GM18502 (cell line): ENCODE measurements around the gene CAMK2G.

Experiments
- ATAC-seq: cut with Tn5 transposase; IDR thresholded peaks from one replicate; pipeline ENCODE4 v1.9.1; 2021; ENCODE audit warnings: mild to moderate bottlenecking; ENCODE audit not compliant: unreplicated experiment, poor library complexity

CAMK2G gene

DNA sequence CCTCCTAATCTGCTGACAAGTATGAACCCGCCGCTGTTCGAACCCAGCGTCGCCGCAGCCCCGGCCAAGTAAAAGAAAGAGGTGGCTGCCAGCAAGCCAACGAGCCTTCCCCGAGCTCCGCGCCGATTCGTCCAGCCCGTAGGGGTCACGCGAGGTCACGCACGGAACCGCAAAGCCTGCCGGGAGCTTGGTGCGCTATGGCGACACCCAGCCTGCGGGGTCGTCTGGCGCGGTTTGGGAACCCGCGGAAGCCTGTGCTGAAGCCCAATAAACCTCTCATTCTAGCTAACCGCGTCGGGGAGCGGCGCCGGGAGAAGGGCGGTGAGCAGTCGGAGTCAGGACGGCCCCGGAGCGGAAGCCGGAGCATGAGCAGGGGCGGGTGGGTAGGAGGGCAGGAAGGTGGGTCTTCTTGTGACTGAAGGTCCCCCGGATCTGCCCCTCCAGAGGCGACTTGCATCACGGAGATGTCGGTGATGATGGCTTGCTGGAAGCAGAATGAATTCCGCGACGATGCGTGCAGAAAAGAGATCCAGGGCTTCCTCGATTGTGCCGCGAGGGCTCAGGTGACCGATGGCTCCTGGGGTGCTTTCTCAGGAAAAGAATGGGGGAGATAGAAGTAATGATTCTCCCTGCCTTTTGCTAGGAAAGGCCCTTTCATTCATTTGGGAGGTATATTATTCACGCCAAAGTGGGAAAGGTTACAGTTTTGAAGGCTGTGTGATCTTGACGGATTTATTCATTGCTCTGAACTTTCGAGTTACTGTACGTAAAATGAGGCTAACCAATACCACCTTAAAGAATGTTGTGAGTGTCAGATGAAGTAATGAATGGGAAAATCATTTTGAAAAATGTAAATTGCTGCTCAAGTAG, 92.2 kb downstream of the CAMK2G start, which contains the start of gene CHCHD1:
Gene CHCHD1, plus strand, starts transcription at position 170 of the 870 bp plus-strand sequence. Its CDS starts 28 bp downstream, at position 198.
- peak; percentile 63 for ATAC-seq

- ATAC-seq = no peak
Measured at GRCh38 chr10:73781548-73781878, 92.8 kb downstream of the CAMK2G start.

DNA sequence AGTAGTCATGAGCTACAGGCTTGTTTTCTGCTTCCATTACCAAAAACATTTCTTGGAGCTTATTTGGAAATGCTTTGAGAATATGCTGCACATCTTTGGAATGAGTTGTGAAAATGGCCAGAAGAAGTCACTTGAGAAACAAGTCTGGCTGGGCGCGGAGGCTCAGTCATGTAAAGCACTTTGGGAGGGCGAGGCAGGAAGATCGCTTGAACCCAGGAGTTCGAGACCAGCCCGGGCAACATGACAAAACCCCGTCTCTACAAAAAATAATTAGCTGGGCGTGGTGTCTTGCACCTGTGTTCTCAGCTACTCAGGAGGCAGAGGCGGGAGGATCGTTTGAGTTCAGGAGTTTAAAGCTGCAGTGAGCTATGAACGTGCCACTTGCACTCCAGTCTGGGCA, 93.4 kb downstream of the CAMK2G start:
- no peak for ATAC-seq

- ATAC-seq = no peak
Measured at GRCh38 chr10:73780301-73780700, 94.1 kb downstream of the CAMK2G start.

DNA sequence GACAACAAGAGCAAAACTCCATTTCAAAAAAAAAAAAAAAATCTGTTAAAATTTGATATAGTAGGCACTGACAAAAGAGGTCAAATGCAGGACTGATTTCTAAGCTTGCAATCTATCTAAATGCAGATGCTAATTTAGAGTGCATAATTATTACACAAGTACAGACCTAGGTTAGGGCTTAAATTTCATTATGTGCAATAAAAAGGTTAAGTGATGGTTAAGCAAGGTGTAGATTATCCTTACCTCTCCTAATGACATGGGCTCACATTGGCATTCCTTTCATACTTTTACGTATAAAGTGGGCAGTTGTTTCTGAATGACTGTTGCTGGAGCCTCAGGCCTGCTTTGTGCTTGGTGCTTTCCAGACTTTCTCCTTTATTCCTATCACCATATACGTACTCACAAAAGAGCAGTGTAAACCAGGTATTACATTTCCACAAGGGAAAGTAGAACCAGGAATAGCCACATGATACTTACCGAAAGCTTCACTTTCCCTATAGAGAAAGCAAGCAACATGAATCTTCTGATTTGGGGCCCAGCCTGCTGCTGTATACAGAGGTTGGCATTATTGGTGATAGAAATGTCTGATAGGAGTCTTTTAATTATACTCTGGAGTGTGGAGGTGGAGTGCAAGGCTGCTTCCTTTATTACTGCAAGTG, 94.7 kb downstream of the CAMK2G start:
- no peak for ATAC-seq

GRCh38 chr10:73779018-73779417, 95.3 kb downstream of the CAMK2G start:
- ATAC-seq = no peak

GRCh38 chr10:73774637-73775036, 99.7 kb downstream of the CAMK2G start:
- no peak for ATAC-seq

GRCh38 chr10:73773152-73773879, 101.0 kb downstream of the CAMK2G start:
- peak; percentile 2 for ATAC-seq

DNA sequence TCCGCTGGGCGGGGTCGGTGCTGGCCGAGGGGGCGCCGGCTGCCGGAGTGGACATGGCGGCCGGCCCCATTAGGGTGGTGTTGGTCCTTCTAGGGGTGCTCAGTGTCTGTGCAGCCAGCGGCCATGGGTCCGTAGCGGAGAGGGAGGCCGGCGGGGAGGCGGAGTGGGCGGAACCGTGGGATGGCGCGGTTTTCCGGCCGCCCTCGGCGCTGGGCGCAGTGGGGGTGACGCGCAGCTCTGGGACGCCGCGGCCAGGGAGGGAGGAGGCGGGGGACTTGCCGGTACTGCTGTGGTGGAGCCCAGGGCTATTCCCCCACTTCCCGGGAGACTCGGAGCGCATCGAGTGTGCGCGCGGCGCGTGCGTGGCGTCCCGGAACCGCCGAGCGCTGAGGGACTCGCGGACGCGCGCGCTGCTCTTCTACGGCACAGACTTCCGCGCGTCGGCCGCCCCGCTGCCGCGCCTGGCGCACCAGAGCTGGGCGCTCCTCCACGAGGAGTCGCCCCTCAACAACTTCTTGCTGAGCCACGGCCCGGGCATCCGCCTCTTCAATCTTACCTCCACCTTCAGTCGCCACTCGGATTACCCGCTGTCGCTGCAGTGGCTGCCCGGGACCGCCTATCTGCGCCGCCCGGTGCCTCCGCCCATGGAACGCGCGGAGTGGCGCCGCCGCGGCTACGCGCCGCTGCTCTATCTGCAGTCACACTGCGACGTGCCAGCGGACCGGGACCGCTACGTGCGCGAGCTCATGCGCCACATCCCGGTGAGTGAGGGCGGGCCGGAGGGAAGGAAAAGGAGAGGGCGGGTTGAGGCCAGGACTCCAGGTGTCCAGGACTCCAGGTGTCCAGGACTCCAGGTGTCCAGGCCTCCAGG, 101.8 kb downstream of the CAMK2G start:
- peak; percentile 67 for ATAC-seq

DNA sequence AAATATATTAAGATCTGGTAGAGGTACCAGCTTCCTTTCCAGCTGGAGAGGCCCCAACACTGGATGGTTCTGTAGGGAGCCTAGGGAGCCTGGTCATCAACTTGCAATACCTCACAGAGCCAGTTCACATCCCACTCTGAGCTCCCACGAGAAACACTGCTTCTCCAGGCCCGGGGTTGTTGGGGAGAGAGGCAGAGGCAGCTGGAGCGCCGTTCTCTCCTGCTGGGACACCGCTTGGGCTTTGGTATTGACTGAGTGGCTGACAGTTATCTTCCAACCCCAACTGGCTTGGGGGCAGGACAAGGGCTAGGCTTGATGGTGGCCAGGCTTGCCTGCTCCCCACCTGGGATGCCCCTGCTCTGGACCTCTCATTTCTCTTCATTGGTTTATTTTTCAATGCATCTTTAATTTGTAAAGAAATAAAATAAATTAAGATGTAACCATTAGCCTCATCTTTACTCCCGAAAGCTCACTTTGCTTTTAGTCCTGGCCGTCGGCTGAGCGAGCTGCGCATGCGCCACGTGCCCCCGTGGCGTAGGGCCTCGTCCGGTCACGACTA, 102.6 kb downstream of the CAMK2G start:
- ATAC-seq = peak; percentile 42

- no peak for ATAC-seq
Measured at GRCh38 chr10:73769396-73769795, 105.0 kb downstream of the CAMK2G start.

DNA sequence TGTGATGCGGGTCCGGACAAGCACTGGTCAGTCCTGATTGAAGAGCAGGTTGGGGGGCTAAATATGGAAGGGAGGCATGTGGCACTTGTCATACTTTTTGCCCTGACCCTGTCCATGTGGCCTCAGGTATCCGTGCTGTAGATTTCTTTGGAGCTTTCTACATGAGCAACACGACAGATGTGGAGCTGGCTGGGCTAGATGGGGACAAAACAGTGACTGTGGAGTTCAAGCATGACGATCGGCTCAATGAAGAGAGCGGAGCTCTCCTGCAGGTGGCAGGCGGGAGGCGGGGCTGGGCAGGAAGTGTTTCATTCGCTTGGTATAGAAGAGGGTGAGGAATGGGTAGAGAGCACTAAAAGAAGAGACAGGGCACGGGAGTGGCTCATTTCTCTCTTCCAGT, 105.5 kb downstream of the CAMK2G start:
- ATAC-seq = no peak

DNA sequence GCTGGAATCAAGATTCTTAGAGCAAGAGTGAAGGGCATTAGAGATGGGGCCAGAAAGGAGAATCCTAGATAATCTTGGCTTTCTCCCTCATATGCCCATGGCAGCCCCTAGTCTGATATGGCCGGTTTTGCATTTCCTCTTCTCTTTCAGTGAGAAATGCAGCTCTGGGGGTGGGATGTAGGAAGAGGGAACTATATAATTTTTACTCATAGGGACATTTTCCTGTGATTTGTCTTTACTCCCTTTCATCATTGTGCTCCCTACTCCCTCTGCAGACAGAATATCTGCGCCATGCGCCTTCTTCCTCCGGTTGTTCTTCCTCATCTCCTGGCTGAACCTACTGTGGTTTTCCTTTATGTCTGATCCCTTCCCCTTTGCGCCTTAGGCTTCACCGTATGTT, 109.3 kb downstream of the CAMK2G start:
- ATAC-seq = no peak

- no peak for ATAC-seq
Measured at GRCh38 chr10:73763343-73763742, 111.0 kb downstream of the CAMK2G start.

GRCh38 chr10:73762915-73763314, 111.4 kb downstream of the CAMK2G start:
- ATAC-seq = no peak
